Germinal center (tissue), 1 donor: ENCODE results near the gene RAPSN.

ENCODE experiments used
- DNase-seq: peaks from one replicate; pipeline ENCODE4 v3.0.0; 2012; ENCODE audit warnings: mixed read lengths, low spot score

Gene RAPSN

DNA sequence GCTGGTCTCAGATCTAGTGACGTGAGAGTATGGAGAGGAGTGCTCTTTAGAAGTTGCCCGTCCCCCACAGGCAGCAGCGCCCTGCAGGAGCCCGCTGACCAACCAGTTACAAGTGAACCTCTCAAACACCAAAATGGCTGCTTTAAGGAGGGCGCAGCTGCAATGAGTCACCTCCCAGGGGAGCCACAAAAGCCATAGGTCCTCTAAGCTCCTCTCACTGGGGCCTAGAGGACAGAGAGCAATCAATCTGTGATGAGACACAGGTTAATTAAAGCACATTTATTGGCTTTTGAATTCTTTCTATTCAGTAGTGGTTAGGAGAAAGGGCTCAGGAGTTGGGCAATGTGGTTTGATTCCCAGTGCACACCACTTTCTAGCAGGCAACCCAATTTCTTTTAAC lies 15.5 kb upstream of the RAPSN start:
- DNase-seq: no peak

- DNase-seq: no peak
Measured at GRCh38 chr11:47461876-47462275, 12.9 kb upstream of the RAPSN start.

- no peak for DNase-seq
Measured at GRCh38 chr11:47460571-47461235, 11.8 kb upstream of the RAPSN start.

GRCh38 chr11:47454258-47454671 lies 5.3 kb upstream of the RAPSN start:
- DNase-seq: peak; percentile 71

- no peak for DNase-seq
Measured at GRCh38 chr11:47453365-47453764, 4.4 kb upstream of the RAPSN start.

DNA sequence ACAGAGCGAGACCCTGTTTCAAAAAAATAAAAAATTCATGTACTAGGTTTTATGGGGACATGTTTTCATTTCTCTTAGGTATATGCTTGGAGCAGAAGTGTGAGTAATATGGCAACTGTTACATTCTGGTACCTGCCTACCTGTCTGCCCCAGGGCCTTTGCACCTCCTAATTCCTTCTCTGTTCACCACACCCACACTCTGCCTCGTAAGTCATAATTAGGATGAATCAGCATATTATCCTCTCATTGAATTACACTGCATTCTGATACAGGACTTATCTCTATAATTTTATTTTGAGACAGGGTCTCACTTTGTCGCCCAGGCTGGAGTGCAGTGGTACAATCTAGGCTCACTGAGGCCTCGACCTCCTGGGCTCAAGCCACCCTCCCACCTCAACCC lies 3.1 kb upstream of the RAPSN start:
- DNase-seq: no peak

DNA sequence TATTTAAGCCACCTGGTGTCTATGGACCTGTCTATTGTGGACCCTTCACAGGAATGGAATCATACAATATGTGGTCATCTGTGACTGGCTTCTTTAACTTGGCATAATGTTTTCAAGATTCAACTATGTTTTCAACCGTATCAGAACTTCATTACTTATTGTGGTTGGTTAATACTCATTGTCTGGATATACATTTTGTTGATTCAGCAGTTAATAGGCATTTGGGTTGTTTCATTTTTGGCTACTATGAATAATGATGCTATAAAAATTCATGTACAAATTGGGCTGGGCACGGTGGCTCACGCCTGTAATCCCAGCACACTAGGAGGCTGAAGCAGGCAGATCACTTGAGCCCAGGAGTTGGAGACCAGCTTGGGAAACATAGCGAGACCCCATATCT lies 2.5 kb upstream of the RAPSN start:
- no peak for DNase-seq

- no peak for DNase-seq
Measured at GRCh38 chr11:47449541-47449940, 605 bp upstream of the RAPSN start.

DNA sequence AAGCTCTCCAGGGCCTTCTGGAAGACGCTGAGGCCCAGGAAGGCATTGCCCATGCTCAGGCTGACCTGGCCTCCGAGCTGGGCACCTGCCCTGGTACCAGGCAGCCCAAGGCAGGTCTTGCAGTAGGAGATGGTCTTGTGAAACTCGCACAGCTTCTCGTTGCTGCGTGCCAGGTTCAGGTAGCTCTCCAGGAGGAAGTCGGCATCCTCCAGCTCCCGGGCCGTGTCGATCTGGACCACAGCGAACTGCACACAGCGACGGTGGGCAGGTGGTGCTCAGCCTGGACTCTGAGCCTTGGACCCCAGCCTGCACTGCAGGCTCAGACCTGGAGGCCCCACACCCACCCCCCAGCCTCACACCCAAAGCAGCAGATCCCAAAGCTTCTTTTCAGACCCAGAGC lies 1.0 kb downstream of the RAPSN start:
- no peak for DNase-seq

DNA sequence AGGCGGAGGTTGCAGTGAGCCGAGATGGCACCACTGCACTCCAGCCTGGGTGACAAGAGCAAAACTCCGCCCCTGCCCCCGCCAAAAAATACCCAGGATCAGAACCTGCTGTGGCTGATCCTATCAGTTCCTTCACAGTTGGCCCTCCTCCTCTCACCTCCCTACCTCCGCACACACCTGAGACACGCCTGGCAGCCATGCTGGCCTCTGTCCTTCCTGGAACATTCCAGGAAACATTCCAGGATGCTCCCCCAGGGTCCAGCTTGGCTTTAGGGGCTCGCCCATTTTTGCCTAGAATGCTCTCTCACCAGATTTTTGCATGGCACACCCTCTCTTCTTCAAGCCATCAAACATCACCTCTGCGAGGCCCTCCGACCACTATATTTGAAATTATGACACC lies 2.1 kb downstream of the RAPSN start:
- no peak for DNase-seq

DNA sequence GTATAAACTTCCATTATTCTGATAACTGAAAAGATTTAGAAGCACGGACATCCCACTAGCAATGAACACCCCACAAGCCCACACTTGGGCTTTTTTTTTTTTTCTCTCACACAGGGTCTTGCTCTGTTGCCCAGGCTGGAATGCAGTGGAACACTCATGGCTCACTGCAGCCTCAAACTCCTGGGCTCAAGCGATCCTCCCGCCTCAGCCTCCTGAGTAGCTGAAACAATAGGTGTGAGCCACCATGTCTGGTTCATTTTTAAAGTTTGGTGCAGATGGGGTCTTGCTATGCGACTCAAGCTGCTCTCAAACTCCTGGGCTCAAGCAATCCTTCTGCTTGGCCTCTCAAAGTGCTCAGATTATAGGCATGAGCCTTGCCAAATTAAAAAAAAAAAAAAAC lies 3.1 kb downstream of the RAPSN start:
- no peak for DNase-seq

DNA sequence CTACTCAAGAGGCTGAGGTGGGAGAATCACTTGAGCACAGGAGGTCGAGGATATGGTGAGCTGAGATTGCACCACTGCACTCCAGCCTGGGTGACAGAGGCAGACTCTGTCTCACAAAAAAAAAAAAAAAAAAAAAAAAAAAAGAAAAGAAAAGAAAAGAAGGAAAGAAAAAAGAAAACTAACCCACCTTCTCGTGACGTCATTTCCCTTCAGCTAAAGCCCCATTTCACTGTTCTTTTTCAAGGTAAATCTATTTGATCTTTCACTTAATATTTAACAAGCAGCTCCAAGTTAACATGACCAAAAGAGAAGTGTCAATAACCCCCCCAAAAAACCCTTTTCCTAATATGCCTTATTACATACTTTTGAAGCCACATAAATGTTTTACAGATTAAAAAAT lies 5.1 kb downstream of the RAPSN start:
- DNase-seq: no peak

DNA sequence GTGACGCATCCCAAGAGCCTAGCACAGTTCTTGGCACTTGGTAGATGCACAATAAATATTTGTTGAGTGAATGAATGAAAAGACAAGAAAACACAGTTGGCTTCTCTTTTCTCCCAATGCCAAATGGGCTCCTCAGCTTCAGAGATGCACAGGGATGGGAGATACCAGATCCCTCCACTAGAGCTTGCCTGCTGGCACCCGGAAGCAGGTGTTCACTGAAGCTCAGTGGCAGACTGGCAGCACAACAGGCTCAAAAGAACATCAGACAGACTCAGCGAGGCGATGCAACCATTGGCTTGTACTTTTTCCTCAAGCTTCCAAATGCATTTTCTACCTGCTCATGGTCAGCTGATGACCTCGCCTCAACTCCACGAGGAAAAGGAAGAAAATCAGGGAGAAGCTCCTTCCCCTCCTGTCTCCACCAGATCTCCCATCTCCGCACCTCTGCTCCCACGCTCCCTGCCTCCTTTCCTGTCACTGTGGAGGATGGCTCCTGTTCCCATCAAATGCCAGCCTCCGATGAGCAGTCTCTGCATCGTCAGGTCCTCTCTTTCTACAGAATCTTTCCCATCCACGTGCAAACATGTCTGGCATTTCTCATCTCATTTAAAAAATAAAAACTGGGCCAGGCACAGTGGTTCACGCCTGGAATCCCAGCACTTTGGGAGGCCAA lies 5.8 kb downstream of the RAPSN start:
- no peak for DNase-seq

GRCh38 chr11:47442514-47442913 lies 6.4 kb downstream of the RAPSN start:
- DNase-seq: no peak

- no peak for DNase-seq
Measured at GRCh38 chr11:47441421-47441820, 7.5 kb downstream of the RAPSN start.

- no peak for DNase-seq
Measured at GRCh38 chr11:47440054-47440476, 8.9 kb downstream of the RAPSN start.

- no peak for DNase-seq
Measured at GRCh38 chr11:47438721-47439120, 10.2 kb downstream of the RAPSN start.

- DNase-seq: no peak
Measured at GRCh38 chr11:47437746-47438418, 11.1 kb downstream of the RAPSN start.

- no peak for DNase-seq
Measured at GRCh38 chr11:47437218-47437745, 11.7 kb downstream of the RAPSN start.

DNA sequence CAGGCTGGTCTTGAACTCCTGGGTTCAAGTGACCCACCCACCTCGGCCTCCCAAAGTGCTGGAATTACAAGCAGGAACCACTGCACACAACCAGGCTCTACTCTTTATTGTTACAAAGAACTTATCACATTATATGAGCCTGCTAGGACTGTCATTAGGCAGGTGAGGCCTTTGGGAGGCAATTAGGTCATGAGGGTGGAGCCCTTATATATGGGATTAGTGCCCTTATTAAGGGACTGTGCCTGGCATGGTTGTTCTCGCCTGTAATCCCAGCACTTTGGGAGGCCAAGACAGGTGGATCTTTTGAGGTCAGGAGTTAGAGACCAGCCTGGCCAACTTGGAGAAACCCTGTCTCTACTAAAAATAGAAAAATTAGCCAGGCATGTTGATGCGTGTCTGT lies 12.2 kb downstream of the RAPSN start:
- DNase-seq: no peak

DNA sequence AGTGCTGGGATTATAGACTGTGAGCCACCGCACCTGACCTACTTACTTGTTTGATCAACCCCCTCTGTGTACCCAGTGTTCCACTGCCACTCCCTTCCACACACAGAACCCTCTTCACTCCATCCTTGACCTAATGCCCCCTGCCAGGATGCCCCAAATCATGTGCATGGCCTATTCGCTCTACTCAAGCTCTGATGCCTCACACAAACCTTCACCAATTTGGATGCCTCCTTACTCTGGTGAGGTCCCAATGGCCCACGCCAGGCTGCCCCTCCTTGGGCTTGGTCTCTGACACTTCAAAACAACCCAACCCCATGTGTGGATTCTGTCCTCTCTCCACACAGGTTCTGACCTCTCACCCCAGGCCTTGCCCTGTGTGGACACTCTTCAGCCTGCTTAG lies 13.2 kb downstream of the RAPSN start:
- no peak for DNase-seq

DNA sequence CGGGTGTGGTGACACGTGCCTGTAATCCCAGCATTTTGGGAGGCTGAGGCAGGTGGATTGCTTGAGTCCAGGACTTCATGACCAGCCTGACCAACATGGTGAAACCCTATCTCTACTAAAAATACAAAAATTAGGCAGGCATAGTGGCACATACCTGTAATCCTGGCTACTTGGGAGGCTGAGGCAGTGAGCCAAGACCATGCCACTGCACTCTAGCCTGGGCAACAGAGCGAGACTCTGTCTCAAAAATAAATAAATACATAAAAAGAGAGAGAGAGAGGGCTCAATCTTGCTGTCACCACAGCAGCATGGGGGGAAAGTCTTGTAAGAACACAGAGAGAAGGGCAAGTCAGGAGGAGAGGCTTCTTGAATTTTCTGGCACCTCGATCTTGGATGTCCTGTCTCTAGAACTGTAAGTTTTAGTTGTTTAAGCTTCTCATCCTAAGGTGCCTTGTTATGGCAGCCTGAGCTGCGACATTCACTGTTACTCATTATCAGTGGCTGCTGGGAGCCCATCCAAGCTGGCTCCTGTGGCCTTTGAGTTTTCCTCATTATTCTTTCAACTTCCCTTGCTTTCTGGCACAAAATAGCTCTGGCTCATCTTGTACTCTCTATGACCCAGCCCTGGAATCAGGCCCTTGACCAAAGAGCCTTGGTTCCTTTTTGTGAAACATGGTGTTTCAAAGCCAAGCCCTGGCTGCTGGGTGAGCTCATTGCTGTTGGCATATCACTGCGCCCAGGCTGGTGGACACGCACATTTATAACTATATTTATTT lies 14.7 kb downstream of the RAPSN start:
- DNase-seq: no peak
